ENCODE data around the gene PTCD2. TPM values are rescaled to one million over a fixed set of nuclear protein-coding genes. Genes with fewer than 3 reads are reported as not detected.

Gene PTCD2
- total and polyA plus RNA-seq, 9 of the 15 experiments (the other 6 are each of a cell fraction or from before 2014, with no cell fraction given), result 11.9 to 28.5 (median 18.6) TPM

DNA sequence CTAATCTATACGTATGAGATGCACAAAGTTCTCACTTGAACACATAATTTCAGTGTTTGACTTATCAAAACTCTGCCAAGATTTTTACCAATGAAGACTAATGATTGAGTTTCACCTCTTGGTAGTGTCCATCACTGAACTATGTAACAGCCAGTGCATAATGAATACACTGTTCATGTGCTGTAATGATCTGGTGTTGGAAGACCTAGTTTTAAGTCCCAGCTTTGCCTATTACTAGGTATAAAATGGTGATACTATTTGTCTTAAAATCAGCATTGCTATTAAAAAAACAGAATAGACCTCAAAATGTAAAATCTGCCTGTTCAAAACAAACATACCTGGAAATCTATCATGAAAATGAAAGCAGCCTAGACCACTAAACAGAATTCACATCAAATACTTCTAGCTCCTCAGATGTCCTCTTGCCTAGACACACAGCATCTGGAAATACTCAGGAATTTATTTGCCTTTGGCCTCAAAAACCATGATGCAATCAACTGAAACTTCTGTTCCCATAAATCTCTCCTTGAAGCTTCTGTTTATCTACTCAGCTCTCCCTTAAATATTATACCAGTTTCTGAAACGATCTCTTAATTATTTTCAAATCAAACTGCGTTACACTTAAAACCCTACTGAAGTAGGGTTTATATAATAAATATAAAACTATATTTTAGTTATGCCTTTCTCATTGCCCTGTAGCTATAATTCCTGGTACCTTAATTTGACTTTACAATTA is 38.2 kb upstream of the PTCD2 start (continued):
- no peak for TF ChIP-seq NR2C1 (IDR thresholded peaks at IDR 0.05)
- peak; percentile 50; the same call in 1 of the 2 replicates for TF ChIP-seq NR2C1 (tag; IDR thresholded peaks at IDR 0.05)
- TF ChIP-seq ZNF324 (CRISPR knock-in tag; IDR thresholded peaks at IDR 0.05), result no peak
- TF ChIP-seq NBN (IDR thresholded peaks at IDR 0.05; ENCODE audit: low read depth), result peak; percentile 66
- no peak for TF ChIP-seq DDX20 (tag; IDR thresholded peaks at IDR 0.05; ENCODE audit: low read depth)
- TF ChIP-seq, protein P1, sequence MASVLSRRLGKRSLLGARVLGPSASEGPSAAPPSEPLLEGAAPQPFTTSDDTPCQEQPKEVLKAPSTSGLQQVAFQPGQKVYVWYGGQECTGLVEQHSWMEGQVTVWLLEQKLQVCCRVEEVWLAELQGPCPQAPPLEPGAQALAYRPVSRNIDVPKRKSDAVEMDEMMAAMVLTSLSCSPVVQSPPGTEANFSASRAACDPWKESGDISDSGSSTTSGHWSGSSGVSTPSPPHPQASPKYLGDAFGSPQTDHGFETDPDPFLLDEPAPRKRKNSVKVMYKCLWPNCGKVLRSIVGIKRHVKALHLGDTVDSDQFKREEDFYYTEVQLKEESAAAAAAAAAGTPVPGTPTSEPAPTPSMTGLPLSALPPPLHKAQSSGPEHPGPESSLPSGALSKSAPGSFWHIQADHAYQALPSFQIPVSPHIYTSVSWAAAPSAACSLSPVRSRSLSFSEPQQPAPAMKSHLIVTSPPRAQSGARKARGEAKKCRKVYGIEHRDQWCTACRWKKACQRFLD (CRISPR knock-in tag; IDR thresholded peaks at IDR 0.05), result no peak
- TF ChIP-seq, protein P2, sequence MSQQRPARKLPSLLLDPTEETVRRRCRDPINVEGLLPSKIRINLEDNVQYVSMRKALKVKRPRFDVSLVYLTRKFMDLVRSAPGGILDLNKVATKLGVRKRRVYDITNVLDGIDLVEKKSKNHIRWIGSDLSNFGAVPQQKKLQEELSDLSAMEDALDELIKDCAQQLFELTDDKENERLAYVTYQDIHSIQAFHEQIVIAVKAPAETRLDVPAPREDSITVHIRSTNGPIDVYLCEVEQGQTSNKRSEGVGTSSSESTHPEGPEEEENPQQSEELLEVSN (IDR thresholded peaks at IDR 0.05; ENCODE audit: borderline replicate concordance in 1 of 2, extremely low read depth in 1 of 2, insufficient read depth in 1 of 2, insufficient read length in 1 of 2, low read depth in 1 of 2, low read length in 1 of 2, poor library complexity in 1 of 2, severe bottlenecking in 1 of 2), result no peak
- TF ChIP-seq RBM15 (IDR thresholded peaks at IDR 0.05; ENCODE audit: insufficient read depth, low read length), result no peak
- peak; percentile 70; the same call in 1 of the 2 replicates for TF ChIP-seq JUN (IDR thresholded peaks at IDR 0.05; ENCODE audit: borderline replicate concordance, low read depth, low read length)
- no peak for TF ChIP-seq JUN (CRISPR knock-in tag; IDR thresholded peaks at IDR 0.05; ENCODE audit: borderline replicate concordance)
- TF ChIP-seq, protein P3, sequence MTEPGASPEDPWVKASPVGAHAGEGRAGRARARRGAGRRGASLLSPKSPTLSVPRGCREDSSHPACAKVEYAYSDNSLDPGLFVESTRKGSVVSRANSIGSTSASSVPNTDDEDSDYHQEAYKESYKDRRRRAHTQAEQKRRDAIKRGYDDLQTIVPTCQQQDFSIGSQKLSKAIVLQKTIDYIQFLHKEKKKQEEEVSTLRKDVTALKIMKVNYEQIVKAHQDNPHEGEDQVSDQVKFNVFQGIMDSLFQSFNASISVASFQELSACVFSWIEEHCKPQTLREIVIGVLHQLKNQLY (CRISPR knock-in tag; conservative IDR thresholded peaks at IDR 0.05), result no peak
- TF ChIP-seq SNIP1 (IDR thresholded peaks at IDR 0.05; ENCODE audit: low read depth), result no peak
- TF ChIP-seq, protein P4, sequence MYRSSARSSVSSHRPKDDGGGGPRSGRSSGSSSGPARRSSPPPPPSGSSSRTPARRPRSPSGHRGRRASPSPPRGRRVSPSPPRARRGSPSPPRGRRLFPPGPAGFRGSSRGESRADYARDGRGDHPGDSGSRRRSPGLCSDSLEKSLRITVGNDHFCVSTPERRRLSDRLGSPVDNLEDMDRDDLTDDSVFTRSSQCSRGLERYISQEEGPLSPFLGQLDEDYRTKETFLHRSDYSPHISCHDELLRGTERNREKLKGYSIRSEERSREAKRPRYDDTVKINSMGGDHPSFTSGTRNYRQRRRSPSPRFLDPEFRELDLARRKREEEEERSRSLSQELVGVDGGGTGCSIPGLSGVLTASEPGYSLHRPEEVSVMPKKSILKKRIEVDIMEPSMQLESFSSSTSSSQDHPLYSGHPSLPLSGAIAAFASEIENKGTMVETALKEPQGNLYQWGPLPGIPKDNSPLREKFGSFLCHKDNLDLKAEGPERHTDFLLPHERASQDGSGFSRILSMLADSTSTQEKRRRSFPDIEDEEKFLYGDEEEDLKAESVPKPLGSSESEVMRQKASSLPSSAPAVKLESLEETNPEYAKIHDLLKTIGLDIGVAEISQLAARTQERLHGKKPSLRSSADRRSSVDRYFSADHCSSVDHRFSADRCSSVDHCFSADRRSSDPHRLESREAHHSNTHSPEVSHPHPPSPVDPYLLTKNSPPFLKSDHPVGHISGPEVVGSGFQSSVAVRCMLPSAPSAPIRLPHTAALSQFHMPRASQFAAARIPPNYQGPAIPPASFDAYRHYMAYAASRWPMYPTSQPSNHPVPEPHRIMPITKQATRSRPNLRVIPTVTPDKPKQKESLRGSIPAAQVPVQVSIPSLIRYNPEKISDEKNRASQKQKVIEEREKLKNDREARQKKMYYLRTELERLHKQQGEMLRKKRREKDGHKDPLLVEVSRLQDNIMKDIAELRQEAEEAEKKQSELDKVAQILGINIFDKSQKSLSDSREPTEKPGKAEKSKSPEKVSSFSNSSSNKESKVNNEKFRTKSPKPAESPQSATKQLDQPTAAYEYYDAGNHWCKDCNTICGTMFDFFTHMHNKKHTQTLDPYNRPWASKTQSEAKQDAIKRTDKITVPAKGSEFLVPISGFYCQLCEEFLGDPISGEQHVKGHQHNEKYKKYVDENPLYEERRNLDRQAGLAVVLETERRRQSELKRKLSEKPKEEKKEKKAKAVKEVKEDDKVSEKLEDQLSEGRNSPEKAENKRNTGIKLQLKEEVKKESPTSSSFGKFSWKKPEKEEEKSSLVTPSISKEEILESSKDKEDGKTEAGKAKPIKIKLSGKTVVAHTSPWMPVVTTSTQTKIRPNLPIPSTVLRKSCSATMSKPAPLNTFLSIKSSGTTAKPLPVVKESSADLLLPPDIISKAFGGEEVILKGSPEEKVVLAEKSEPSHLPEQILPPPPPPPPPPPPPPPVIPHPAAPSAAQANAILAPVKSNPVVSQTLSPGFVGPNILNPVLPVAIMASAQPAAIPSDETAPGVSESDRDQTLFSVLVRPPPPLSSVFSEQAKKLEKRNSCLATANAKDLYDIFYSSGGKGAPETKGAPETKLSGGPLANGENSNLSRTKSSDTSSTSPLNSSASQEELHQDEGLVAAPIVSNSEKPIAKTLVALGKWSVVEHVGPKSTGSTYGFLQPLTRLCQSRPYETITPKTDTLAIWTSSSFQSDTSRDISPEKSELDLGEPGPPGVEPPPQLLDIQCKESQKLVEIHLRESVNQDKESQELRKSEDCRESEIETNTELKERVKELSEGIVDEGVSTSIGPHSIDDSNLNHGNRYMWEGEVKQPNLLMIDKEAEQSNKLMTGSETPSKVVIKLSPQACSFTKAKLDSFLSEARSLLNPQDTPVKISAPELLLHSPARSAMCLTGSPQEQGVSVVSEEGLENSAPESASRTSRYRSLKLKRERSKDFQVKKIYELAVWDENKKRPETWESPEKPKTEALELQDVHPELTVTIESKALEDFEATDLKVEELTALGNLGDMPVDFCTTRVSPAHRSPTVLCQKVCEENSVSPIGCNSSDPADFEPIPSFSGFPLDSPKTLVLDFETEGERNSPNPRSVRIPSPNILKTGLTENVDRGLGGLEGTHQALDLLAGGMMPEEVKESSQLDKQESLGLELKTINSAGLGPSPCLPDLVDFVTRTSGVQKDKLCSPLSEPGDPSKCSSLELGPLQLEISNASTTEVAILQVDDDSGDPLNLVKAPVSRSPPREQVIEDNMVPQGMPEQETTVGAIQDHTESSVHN (IDR thresholded peaks at IDR 0.05; ENCODE audit: borderline replicate concordance in 1 of 2, low read depth in 1 of 2), result no peak; a peak in 1 of 4 replicates
- TF ChIP-seq ETV6 (IDR thresholded peaks at IDR 0.05; ENCODE audit: borderline replicate concordance in 1 of 2, low read depth in 2 of 2, low read length in 1 of 2), result no peak
- TF ChIP-seq ETV6 (CRISPR knock-in tag; IDR thresholded peaks at IDR 0.05; ENCODE audit: borderline replicate concordance), result no peak
